KOPT-K1 (cell line): ENCODE measurements around the gene NUAK1.

Source experiments
- H3K27ac ChIP-seq: fragments of 200-600 bp; sonication (generic); 2 replicates; pipeline ENCODE4 v1.5.1; 2016; ENCODE audit warnings: antibody characterized with exemption, mild to moderate bottlenecking, low read depth, low read length; ENCODE audit not compliant: poor library complexity, severe bottlenecking
- H3K36me3 ChIP-seq: fragments of 200-600 bp; sonication (generic); 2 replicates; pipeline ENCODE4 v1.5.1; 2017; ENCODE audit warnings: antibody characterized with exemption, mild to moderate bottlenecking, low read length, moderate library complexity; ENCODE audit not compliant: insufficient read depth
- H3K9me3 ChIP-seq: fragments of 200-600 bp; sonication (generic); 2 replicates; pipeline ENCODE4 v1.5.1; 2017; ENCODE audit warnings: antibody characterized with exemption, low read length, mild to moderate bottlenecking; ENCODE audit not compliant: insufficient read depth, poor library complexity, severe bottlenecking

NUAK1 gene

DNA sequence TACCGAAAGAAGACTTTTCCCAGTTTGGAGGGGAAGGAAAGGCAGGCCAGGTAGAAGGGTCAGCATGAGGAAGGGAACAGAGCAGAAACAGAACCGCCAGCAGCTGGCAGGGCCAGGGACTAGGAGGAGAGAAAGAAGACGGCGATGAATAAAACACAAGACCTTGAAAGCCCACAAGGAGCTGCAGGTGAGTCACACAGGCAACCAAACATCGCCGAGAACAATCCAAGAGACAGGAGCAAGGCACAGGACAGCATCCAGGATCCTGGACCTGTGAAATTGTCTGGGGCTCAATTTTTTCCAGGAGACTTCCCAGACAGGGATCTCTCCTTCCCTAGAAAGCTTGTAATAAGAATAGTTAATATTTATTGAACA, 47.3 kb downstream of the NUAK1 start:
- no peak overlapping the region for H3K27ac ChIP-seq
- no peaks in the 10 kb centered on the region for H3K36me3 ChIP-seq

DNA sequence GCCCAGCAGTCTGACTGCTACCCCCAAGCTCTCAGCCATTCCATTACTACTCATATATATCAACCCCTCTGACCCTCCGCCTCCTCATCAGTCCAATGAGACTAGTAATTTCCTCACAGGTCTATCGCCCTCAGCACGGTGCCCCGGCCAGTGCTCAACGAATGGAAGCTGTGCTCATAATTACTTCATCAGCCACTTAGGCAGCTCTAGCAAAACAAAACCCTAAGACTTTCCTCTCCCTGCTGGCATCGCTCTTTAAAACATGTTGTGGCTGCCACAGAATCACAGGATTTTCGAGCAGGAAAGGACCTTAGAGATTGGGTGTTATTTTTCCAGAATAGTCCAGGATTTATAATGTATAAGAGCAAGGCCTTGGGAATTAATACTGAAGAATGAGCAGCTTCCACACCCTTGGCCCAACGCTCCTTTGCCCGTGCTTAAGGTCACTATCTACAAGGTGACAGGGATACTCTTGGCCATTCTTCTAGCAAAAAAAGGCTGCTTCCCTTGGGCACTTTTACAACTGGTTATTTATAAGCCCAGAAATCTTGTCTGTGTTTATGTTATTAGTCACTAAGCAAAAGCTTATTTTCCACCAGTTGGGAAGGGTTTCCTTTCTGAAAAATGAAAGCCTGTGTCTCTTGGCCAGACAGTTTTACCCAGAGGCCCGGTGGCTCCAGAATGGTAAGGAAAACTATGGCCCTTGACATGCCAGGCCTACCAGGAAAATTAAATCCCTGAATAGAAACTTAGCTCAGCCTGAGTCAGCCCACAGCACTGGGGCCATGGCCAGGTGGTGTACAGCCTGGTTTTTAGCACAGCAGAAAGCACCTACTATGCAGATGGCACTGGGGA, 47.9 kb downstream of the NUAK1 start:
- Histone ChIP-seq H3K27ac (no peak overlapping the region), H3K9me3 (peaks cover 5% of the 10 kb centered on the region), H3K36me3 (no peaks in the 10 kb centered on the region)

More for the DNA sequence above, 47.3 kb downstream of the NUAK1 start:
- H3K9me3 ChIP-seq, result peaks cover 5% of the 10 kb centered on the region

DNA sequence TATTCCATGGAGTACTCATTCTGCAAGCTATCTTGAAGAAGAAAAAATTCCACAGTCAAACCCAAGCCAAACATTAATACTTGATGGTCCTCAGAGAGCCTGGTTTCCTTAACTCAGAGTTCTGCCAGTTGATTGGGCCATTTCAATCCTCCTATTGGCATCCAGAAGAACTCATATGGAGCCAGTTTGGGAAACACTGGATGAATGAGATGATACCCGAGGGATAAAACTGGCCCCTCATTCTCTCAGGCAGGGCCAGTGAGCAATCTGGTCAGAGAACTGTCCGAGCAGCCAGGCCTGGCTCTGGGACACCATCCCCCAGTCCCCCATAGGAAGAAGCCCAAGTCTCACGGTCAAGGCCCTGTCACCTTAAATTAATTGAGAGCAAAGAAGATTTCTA, 48.8 kb downstream of the NUAK1 start:
- Histone ChIP-seq H3K27ac (no peak overlapping the region), H3K9me3 (peaks cover 5% of the 10 kb centered on the region), H3K36me3 (no peaks in the 10 kb centered on the region)

DNA sequence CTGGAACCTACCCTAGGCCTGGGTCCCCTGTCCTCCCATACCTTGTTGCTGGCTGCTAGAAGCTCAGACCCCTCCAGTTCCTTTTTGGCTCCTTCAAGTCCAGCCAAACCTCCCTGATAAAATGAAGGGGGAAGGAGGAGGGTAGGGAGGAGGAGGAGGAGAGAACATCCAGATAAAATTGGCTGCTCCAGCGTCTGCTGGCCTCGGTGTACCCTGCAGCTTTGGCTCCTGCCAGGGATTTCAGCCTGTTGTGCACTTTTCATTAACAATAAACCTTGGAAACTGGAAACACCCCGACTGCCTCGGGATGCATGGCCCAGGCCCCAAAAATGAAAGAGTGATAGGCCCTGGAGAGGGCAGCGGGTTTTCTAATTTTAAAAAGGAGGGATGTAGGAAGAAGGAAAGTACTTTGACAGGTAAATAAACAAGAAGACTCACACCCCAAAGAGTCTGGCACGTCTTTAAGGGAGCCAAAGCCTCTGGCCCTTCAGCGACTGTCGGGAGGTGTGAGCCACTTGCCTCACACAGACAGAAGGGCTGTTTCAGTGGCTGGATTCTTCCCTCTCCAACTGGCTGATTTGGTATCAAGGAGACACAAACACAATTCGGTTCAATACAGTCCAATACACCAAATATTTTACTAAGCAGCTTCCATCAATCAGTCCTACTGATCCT, 49.8 kb downstream of the NUAK1 start:
- Histone ChIP-seq H3K27ac (no peak overlapping the region), H3K36me3 (no peaks in the 10 kb centered on the region), H3K9me3 (peaks cover 5% of the 10 kb centered on the region)

DNA sequence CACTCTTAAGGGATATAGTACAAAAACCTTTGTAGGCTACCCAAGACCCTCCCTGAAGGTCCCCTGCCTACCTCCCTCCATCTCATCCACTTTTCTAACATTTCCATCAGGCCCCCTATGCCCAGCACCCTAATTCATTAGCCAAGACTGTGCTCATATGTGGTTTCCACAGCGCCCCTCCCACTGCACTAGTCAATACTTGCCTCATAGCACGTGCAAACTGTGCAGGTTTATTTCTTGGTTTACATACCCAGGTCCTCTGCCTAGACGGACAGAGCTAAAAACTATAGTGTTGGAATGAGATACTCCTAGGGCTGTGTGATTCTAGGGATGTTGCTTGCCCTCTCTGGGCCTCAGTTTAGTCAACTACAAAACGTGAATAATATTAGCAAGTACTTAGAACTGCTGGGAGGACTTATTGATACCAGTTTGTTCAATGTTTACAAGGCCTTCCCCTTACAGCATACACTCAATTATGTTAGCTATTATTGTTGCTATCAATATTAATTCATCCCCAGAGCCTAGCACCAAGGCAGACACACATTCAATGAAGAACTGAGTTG, 50.4 kb downstream of the NUAK1 start:
- no peak overlapping the region for H3K27ac ChIP-seq
- H3K36me3 ChIP-seq, result no peaks in the 10 kb centered on the region
- peaks cover 5% of the 10 kb centered on the region for H3K9me3 ChIP-seq

DNA sequence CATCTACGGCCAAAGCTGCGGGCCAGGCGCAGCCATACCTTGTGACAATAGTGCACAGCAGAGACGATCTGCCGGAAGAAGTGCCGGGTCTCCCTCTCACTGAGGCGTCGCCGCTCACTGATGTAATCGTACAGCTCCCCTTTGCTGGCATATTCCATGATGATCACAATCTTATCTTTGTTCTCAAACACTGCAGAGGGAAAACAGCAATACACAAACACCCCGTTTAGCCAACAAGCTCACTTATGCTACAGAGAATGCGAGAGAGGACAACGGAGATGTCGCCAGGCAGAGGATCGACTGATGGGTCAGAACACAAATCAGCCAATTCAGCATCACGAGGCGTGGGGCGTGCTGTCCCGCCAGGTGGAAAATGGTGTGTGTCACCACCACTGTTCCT, 52.1 kb downstream of the NUAK1 start:
- H3K9me3 ChIP-seq, result no peaks in the 10 kb centered on the region
- no peak overlapping the region for H3K27ac ChIP-seq
- H3K36me3 ChIP-seq, result no peaks in the 10 kb centered on the region

DNA sequence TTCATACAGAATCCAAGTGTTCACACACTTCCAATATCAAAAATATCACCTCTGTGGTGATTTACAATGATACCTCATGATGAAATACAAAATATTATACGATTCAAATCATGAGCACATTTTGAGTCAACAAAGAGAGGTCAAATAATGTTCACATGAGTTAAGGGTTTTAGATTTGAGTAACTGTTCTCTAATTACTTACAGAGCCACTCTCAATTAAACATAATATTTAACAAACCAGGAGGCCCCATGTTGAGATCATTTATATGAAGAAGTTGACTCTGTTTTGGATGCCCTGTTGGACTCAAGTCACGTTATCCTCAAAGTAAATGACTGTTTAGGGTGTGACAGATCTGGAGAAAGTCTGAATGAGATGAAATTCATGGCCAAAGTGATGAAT, 53.5 kb downstream of the NUAK1 start:
- Histone ChIP-seq H3K36me3 (no peaks in the 10 kb centered on the region), H3K27ac (no peak overlapping the region)

DNA sequence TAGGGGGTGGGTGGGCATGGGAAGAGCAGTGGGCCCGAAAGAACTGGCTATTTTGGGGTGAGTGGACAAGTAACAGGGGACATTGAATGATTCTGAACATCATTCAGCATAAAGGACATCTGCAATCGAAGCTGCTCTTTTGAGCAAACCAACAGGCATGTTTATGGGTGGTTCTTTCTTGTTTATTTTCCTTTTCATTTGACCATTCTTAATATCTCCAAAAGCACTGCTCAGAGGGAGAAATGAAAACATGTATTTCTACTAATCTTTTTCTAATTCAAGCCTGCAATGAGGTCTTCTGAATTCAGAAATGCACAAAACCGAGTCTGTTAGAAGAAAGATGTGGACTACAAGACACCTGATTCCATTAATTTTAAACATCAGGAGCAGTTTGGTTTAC, 54.0 kb downstream of the NUAK1 start:
- Histone ChIP-seq H3K9me3 (no peaks in the 10 kb centered on the region), H3K36me3 (no peaks in the 10 kb centered on the region), H3K27ac (no peak overlapping the region)

More for the DNA sequence above, 53.5 kb downstream of the NUAK1 start:
- no peaks in the 10 kb centered on the region for H3K9me3 ChIP-seq

DNA sequence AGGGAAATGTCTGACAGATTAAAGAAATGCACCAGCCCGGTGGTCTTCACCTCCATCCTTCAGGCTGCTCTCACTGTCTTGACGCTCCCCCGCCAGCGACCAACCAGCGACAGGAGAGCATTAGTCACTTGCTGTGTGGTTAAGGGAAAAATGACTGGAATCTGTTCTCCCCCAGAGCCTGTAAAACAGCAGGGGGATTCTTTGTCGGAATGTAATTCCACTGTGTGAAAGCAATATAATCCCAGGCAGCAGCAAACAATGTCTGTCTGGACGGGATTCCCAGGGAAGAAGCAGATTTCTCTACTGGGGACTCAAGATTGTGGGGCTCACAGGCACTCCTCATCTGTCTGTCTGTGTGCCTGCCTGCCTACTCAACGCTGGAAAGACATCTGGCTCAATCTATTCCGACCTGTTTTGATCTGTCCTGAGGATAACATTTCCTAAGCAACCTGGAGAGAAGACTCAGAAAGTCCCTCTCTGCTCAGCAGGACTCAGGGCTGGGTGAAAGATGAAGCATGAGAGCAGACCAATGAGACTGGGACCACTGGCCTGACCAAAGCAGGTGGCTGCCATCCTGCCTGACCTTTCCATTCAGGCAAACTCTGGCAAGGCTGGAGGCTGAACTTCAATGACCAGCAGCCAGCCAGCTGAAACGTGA, 54.6 kb downstream of the NUAK1 start:
- Histone ChIP-seq H3K27ac (no peak overlapping the region), H3K36me3 (no peaks in the 10 kb centered on the region), H3K9me3 (no peaks in the 10 kb centered on the region)

DNA sequence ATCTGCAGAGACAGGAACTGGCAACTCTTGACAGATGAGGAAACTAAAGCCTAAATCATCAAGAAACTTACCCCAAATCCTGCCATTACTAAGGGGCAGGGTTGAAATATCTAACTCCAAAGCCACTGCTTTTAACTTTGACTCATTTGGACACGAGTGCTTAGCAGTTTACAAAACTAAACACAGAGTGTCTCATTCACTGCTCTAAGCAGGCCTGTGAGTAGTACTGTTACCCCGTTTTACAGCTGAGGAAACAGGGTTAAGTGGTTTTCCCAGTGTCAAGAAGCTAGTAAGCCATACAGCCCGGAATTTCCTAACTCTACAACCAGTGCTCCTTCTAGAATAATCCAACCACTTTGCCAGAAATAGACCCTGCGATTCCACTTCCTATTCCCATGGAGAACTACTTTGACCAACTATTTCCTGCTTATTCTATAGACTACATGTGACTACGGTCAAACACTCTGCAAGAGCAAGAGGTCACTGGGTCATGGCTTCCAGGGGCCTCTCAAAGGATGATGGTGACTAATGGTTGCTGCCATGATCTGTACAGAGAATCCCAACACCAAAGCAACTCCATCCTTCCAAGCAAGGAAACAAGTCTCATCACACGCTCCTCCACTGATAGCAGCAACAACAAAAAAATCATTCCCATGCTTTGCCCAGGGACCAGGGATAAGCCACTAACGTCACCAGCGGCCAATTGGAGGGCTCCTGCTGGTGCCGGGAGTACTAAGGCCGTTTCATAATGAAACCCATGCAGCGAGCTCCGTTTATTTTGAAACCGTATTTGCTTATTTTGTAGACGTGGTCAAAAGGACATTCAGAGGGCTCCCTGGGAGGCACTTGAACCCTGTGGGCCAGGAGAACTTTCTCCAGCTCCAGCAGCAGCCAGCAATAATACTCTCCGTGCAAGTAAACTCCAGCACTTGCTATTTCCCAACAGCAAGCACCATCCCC, 56.3 kb downstream of the NUAK1 start:
- Histone ChIP-seq H3K9me3 (no peaks in the 10 kb centered on the region), H3K36me3 (no peaks in the 10 kb centered on the region), H3K27ac (no peak overlapping the region)

DNA sequence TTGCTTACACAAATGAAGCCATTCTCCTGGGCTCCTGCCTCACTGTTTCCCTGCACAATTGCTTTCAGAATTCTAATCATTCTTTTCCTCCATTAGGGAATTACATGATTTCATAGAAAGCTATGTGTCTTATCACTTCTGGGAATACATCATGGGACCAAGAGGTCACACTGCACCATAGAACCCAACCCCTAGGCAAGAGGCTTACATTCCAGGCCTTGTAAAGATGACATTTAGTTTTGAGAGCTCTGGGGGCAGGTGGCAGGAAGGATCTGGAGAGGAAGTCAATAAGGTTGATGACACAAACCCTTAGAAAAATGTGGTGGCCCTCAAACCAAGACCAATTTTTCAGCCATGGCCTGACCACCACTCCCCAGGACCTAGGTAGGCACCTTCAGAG, 57.1 kb downstream of the NUAK1 start:
- no peaks in the 10 kb centered on the region for H3K9me3 ChIP-seq
- H3K36me3 ChIP-seq, result no peaks in the 10 kb centered on the region
- no peak overlapping the region for H3K27ac ChIP-seq

DNA sequence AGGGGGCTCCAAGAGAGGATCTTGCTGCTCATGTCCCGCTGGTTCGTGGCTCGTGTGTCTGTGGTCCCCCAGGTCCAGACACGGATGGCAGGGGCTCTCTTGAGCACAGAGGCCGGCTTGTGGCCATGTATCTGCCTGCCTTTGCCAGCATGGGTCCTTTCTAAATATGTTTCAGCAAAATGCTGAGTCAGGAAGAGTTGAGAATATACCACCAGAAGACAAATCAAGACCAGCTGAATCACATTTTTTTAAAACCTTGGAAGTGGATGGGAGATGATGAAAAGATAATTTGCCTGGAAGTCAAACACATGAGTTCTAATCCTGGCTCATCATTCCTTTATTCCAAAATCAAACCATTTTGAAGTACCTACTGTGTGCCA, 58.0 kb downstream of the NUAK1 start:
- H3K36me3 ChIP-seq, result no peaks in the 10 kb centered on the region
- no peak overlapping the region for H3K27ac ChIP-seq

DNA sequence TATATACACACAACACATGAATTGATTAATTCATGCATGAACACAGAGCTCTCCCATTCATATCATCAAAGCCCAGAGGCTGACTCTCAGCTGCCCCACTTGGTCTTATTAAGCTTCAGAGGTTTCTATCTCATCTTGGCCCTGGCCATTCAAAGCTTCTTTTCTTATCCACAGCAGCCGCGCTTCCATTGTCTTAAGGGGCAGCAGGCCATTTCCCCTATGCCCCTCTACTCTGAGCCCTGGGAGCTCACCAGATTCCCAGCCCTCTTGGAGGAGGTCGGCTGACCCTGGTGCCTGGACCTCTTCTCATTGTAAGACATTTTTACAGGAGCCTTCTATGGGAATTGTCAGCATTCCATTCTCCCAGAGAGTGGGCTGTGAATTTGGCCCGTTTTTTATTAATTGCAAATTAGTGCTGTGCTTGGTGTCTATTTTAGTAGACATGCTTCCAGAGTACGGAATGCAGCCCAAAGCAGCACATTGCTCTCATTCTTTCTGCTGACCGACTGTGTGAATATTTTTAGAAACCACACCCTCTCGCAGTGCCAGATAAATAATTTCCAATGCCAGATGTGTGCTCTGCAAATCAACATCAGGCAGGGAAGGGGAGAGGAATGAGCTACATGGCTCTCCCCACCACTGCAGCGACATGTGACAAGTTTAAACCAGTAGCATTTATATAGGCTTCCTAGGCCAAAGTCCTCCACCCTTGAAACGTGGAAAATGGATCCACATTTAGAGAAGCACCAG, 58.5 kb downstream of the NUAK1 start:
- Histone ChIP-seq H3K27ac (no peak overlapping the region), H3K36me3 (no peaks in the 10 kb centered on the region), H3K9me3 (no peaks in the 10 kb centered on the region)

More for the DNA sequence above, 58.0 kb downstream of the NUAK1 start:
- H3K9me3 ChIP-seq, result no peaks in the 10 kb centered on the region
